Mammary epithelial cell (primary cell): ENCODE data around the gene TMEFF2.

Source experiments
- EZH2 ChIP-seq: IDR thresholded peaks from 2 replicates; pipeline ENCODE4 v1.6.1; 2012; ENCODE audit warnings: low read length, inconsistent platforms, borderline replicate concordance
- TF ChIP-seq, protein P1 (sequence below), 2 donors: IDR thresholded peaks in 1 of 2; conservative IDR thresholded peaks in 1 of 2; 2 replicates each; pipeline ENCODE4 v1.5.1; 2011 to 2012; ENCODE audit warnings: inconsistent platforms in 2 of 2, low read length in 2 of 2, mild to moderate bottlenecking in 2 of 2, control low read depth in 1 of 2, low read depth in 1 of 2; ENCODE audit not compliant: insufficient read depth in 1 of 2; ENCODE audit errors: extremely low read depth in 1 of 2

DNA sequence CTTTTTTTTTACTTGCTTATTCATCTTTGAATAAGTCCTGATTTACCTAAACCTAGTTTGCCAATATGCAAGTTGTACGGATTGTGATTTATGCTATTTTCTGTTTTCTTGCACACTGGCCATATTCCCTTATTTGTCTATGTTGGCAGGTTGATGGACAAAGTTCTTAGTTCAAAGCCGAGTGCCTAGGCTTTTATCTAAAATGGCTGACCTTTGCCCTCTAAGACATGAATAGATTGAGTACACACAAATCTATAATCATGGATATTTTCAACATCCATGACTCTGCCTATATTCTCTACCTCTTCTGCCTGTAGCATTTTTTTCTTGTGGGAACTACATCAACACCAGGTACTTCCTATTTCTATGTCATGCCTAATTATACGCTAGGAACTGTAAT, 171.7 kb downstream of the TMEFF2 start:
- TF ChIP-seq, protein P1, sequence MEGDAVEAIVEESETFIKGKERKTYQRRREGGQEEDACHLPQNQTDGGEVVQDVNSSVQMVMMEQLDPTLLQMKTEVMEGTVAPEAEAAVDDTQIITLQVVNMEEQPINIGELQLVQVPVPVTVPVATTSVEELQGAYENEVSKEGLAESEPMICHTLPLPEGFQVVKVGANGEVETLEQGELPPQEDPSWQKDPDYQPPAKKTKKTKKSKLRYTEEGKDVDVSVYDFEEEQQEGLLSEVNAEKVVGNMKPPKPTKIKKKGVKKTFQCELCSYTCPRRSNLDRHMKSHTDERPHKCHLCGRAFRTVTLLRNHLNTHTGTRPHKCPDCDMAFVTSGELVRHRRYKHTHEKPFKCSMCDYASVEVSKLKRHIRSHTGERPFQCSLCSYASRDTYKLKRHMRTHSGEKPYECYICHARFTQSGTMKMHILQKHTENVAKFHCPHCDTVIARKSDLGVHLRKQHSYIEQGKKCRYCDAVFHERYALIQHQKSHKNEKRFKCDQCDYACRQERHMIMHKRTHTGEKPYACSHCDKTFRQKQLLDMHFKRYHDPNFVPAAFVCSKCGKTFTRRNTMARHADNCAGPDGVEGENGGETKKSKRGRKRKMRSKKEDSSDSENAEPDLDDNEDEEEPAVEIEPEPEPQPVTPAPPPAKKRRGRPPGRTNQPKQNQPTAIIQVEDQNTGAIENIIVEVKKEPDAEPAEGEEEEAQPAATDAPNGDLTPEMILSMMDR (conservative IDR thresholded peaks at IDR 0.05 in 1 of 2, IDR thresholded peaks at IDR 0.05 in 1 of 2; ENCODE audit: extremely low read depth in 1 of 2, insufficient read depth in 1 of 2, low read depth in 1 of 2, low read length in 2 of 2) = no peak
- no peak for TF ChIP-seq EZH2
